GM19397 (cell line): Measurements from ENCODE around the gene TPST1.
"Not testable (repeated sequence)": the region's sequence is repeated elsewhere in the genome, so short reads cannot be mapped to it uniquely, and the experiment has no call there.

Experiments
- ATAC-seq: cut with Tn5 transposase; IDR thresholded peaks from one replicate; pipeline ENCODE4 v1.9.1; 2021; ENCODE audit warnings: mild to moderate bottlenecking, moderate library complexity; ENCODE audit not compliant: unreplicated experiment

Gene TPST1

DNA sequence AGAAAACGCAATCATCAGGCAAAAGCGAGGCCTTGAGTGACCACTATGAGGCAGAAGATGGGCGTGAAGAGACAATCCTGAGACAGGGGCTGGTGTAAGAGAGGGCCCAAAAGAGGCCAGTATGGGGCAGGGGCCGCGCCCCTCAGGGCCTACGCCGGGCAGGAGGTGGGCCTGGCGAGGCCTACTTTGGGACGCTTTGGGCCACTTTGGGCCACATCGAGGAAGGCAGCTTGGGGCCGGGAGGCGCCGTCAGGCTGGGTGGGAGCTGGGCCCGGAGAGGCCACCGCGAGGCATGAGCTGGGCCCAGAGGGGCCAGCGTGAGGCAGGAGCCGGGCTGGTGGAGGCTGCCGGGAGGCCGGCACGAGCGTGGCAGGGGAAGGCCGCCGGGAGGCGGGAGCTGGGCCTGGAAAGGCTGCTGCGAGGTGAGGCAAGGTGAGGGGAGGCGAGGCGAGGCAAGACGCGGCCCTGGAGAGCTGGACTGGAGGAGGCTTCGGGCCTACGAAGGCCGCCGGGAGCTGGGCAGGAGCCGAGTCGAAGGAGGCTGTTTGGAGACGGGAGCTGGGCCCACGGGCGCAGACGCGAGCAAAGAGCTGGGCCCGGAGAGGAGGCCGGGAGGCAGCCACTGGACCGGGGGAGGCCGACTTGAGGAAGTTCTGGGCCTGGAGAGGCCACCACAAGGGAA, 171.3 kb downstream of the TPST1 start:
- no peak for ATAC-seq

DNA sequence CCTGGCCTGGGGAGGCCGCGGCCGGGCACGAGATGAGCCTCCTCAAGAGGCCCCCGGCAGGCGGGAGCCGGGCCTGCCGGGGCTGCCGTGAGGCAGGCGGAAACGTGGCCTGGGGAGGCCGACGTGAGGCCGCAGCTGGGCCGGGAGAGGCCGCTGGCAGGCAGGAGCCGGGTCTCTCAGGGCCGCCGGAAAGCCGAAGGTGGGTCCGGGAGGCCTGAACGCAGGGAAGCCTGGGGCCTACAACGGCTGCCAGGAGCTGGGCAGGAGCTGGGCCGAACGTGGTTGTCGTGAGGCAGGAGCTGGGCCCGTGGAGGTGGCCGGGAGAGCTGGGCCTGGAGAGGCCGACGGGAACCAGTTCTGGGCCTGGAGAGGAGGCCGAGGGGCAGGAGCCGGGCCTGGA, 171.9 kb downstream of the TPST1 start:
- no peak for ATAC-seq

DNA sequence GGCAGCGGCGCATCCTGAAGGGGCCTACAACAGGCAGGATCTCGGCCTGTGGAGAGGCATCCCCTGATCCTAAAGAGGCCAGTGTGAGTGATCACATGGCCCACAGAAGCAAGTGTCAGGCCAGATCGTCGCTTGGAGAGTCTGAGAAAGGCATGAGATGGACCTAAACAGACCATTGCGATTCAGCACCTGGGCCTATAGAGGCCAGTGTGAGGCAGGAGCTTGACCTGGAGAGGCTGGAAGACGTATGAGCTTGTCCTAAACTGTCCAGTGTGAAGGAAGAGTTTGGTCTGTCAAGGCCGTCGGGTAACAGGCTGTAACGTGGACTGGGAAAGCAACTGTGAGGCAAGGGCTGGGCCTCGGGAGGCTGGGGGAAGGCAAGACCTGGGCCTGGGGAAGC, 172.6 kb downstream of the TPST1 start:
- ATAC-seq: no peak

DNA sequence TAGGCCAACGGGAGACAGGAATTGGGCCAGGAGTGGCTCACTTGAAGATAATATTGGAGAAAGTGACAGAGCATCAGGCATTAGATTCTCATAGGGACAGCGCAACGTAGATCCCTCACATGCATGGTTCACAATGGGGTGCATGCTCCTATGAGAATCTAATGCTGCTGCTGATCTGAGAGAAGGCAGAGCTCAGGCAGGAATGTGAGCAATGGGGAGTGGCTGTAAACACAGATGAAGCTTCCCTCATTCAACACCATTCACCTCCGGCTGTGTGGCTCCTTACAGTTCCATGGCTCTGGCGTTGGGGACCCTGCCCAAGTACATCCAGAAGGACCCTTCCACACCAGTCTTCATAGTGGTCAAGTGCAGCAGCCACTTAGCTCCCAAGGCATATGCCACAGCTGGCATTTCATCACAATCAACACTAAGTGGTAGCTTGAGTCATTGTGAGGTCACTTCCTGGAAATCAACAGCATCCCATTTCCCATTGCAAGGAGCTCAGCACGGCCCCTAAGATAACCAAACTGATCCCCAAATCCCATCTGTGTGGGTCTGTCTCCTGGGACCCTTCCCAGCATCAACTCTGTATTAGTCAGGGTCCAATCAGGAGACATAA, 174.5 kb downstream of the TPST1 start:
- ATAC-seq: no peak

DNA sequence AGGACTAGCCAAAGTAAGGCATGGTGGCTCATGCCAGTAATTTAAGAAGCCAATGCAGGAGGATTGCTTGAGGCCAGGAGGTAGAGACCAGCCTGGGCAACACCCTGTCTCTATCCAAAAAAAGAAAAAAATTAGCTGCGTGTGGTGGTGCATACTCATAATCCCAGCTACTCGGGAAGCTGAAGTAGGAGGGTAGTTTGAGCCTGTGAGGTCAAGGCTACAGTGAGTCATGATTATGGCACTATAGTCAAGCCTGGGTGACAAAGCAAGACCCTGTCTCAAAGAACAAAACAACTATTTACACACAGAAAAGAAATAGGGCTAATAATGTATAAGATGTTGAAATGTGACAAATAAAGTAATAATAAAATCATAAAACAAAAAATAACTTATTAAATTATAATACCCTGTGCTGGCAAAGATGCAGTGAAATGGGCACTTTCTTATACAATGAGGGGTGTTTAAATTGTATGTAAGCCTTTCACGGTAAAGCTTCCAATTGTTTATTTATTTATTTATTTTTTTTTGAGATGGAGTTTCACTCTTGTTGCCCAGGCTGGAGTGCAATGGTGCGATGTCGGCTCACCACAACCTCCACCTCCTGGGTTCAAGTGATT, 175.2 kb downstream of the TPST1 start:
- no peak for ATAC-seq

DNA sequence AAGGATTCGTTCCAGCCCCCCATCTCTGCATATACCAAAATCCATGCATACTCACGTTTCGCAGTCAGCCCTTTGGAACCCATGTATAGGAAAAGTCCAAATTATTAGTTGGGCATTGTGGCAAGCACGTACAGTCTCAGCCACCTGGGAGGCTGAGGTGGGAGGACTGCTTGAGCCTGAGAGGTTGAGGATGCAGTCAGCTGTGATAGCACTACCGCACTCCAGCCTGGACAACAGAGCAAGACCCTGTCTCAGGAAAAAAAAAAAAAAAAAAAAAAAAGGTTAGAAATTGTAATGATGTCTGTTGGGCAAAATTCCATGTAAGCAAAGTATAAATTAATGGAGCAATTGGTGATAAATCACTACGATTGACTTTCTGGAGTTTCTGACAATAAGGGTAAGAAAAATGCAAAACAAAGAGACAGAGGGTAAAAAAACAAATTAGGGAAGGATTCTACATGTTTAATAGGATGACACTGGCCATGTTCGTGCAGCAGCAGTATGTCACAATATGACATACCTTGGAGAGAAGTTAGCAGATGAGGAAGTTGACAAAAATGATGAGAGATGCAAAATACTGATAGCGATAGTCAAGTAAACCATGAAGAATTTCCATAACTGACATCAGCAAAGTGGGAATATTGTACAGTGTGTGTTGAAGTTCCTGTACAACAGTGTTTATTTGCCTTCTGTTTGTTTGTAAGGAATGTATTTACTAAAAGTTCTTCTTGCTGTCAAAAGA, 177.2 kb downstream of the TPST1 start:
- not testable (repeated sequence) for ATAC-seq

DNA sequence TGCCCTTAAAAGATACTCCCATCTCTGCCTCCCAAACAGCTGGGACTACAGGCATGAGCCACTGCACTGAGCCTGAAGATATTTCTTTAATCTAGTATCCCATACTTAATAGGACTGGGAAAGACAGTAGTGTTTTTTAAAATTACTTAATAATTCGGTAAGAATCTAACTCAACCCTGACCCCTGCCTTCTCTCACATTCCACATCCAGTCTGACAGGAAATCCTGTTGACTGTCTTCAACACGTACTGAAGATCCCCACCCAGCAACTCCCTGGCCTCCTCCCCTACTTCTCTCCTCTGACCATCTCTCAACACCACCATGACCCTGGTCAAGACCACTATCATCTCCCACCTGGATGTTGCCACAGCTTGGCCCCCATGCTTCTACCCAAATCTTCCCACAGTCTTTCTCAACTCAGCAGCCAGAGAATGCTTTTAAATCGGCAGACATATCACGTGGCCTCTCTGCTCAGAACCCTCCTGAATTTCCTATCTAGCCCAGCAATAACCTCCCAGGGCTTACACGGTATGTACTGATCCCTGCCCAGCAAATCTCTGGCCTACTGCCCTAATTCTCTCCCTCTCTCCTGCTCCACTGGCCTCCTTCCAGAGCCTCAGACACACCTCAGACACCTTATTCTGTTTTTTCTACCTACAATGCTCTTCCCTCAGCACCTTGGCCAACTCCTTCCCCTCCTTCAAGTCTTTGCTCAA, 180.2 kb downstream of the TPST1 start:
- ATAC-seq: not testable (repeated sequence)

DNA sequence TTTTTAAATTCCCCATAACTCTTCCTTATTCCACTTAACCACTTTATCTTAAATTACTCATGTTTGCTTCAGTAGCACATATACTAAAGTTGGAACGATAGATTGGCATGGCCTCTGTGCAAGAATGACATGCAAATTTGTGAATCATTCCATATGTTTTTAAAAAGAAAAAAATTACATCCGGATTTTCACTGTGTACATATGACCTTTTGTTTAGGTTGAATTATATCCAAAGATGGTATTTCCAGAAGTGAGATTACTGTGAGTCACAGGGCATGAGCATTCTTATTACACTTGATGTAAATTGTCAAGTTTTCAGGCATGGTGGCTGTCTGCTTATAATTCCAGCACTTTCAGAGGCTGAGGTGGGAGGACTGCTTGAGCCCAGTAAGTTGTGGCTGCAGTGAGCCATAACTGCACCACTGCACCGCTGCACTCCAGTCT, 190.0 kb downstream of the TPST1 start:
- ATAC-seq: not testable (repeated sequence)

DNA sequence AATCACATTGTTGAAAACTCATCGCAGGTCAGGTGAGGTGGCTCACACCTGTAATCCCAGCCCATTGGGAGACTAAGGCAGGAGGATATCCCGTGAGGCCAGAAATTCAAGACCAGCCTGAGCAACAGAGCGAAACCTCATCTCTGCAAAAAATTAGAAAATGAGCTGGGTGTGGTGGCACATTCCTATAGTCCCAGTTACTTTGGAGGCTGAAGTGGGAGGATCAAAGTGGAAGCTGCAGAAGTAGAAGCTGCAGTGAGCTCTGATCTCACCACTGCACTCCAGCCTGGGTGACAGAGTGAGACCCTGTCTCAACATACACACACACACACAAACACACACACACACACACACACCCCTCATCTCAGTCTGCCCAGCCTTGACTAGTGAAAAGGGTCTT, 190.9 kb downstream of the TPST1 start:
- ATAC-seq: not testable (repeated sequence)

DNA sequence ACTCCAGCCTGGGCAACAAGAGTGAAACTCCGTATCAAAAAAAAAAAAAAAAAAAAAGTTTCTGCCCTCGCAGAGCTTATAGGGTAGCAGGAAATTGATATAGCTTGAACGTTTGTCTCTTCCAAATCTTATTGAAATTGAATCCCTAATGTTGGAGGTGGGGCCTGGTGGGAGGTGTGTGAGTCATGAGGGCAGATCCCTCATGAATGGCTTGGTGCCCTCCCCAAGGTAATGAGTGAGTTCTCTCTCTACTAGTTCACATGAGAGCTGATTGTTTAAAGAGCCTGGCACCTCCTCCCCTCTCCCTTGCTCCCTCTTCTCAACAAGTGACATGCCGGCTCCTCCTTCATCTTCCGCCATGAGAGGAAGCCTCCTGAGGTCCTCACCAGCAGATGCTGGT, 193.7 kb downstream of the TPST1 start:
- not testable (repeated sequence) for ATAC-seq

DNA sequence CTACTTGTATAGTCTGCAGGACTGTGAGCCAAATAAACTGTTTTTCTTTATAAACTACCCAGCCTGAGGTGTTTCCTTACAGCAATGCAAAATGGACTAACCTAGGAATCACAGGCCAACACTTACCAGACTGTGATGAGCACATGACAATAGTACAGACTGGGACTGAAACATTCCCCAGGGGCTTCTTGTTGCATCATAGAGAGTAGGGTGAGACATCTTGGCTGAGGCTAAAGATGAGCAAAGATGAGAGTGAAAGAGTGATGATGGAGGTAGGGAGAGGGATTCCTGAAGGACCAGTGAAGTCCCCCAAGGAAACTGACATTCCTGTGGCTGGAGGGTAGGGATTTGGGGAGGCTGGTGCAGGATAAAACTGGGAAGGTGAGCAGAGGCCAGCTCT, 194.4 kb downstream of the TPST1 start:
- no peak for ATAC-seq

DNA sequence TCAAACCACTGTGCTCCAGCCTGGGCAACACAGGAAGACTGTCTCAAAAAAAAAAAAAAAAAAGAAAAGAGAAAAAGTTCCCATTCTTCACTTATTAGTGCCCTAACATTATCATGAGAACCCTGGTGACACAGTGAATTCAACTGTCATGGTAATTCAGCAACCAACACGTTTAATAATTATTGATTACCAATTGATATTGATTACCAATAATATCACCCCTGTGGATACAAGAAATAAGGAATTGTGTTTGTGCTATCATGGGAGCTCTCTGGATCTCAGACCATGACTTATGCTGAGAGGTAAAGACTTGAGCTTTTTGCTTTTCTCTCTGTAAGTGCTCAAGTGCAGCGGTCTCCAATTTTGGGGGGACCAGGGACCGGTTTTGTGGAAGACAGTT, 195.3 kb downstream of the TPST1 start:
- no peak for ATAC-seq

DNA sequence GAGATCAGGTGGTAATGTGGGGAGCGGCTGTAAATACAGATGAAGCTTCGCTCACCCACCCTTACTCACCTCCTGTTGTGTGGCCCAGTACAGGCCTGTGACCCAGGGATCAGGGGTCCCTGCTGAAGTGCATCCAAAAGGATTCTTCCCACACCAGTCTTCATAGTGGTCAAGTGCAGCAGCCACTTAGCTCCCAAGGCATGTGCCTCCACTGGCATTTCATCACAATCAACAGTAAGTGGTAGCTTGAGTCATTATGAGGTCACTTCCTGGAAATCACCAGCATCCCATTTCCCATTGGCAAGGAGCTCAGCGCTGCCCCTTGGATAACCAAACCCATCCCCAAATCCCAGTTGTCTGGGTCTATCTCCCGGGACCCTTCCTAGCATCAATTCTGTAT, 196.0 kb downstream of the TPST1 start:
- ATAC-seq: not testable (repeated sequence)

DNA sequence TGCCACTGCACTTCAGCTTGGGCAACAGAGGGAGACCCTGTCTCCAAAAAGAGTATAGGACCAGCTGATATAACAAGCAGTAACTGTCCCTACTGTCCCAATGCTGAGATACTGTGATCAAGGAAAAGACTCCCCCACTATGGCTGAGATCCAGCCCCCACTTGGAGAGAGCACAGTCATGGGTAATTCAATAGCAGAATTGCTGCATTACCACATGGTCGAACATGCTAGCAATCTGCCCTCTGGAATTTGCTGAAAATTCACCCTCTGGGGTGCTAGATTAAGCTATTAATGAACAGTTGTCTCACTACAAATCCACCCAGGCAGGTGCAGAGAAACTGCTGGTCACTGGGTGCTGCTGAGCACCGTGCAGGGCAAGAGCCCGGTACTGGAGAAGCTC, 196.8 kb downstream of the TPST1 start:
- ATAC-seq: not testable (repeated sequence)

DNA sequence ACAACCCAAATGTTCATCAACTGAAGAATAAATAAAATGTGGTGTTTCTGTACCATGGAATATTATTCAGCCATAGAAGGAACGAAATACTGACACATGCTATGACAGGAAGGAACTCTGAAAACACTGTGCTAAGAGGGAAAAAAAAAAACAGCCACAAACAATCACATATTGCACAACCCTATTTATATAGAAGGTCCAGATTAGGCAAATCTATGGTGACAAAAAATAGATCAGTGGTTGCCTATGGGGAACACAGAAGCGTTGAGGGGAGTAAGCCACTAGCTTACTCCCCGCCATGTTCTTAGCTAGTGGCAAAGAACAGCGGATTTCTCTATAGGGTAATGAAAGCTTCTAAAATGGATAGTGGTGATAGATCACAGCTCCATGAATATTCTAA, 198.4 kb downstream of the TPST1 start:
- no peak for ATAC-seq

DNA sequence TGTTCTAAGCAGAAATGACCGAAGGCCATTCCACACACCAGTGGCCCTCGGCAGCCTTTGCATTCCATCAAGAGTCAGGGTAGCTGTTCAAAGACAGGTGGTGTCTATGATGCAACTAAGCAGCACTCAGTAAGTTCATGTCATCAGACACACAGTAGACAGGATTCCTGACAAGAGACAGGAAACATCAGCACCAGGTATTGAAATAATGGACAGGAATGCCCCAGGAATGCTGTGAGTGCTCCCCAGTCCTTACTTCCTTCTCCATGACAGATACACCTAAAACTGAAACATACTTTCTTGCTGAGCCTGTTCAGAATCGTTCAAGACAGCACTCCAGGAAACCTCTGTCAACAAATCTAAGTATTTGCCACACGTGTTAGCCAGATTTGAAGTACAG, 204.4 kb downstream of the TPST1 start:
- no peak for ATAC-seq
